HG03280 (cell line): Measurements from ENCODE around the gene TNRC18.

Source experiments
- ATAC-seq: cut with Tn5 transposase; IDR thresholded peaks from one replicate; pipeline ENCODE4 v1.9.1; 2021; ENCODE audit warnings: mild to moderate bottlenecking, moderate library complexity; ENCODE audit not compliant: unreplicated experiment

The TNRC18 gene

DNA sequence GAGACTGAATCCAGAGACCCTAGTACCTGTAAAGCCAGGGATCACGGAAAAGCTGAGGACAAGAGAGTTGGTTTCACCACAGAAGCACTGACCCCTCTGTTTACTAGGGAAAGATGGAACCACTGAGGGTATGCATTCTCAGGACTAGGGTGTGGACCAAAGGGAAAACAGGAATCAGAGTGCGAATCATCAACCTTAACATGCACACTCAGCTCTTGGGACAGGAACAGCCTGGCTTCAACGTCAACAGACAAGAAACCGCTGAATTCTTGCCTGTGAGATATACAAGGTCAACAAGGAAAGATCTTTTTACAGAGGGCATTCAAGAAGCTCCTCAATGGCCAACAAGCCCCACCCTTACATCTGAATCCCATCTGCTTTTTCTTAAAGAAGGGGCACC lies 14.9 kb downstream of the TNRC18 start:
- no peak for ATAC-seq

DNA sequence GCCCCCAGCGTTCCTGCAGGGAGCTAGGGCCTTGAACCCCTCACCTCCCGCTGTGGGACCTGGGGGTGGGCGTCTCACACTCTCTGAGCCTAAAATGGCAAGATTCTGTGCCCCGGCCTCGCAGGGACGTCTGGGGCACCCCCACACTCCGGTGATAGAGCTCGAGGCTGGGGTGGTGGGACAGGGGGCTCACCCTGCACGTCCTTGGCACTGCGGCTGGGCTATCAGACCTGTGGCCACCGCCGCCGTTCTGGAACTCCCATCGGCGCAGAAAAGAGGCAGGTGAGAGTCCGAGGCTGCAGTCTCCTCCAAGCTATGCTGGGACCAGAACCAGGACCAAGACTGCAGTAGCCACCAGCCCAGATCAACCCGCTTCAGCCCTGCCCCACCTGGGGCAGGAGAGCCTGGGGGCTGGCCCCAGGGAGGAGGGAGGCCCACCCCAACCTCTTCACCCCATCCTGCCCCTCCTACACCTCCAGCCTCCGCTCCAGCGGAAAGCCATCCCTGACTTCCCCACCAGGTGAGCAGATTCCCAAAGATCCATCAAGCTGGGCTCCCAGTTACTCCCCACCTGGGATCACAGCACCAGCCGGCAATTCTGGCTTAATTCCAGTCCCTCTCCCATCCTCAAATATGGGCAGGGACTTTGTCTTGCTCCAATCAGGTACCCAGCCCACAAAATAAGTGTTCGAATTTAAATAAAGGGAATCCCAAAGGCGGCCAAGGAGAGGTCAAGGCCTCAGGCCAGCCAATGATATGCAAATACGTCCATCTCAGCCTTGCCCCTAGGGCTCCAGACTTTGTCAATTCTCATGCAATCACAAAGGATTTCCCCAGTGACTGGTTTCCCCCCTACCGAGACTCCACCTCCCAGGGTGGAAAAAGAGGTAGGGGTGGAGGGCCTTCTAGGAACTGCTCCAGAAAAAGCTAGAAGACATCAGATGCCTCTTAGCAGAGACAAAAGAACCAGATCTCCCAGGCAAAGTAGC lies 16.4 kb downstream of the TNRC18 start:
- ATAC-seq: no peak

DNA sequence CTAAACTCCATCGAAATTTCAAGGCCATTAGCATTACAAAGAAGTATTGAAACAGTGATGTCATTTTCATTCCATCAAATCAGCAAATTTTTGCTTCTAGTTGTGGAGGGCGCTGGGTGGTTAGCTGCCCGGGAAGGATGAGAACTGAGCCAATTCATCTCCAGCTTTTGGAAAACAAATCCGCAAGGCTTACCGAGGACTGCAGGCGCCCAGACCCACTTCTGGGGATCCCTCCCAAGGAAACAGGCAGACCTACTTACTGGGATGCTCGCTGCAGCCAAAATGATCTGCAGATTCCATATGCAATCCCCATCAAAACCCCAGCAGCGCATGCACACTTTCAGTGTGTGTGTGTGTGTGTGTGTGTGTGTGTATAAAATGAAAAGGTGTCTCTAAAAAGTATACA lies 19.2 kb downstream of the TNRC18 start:
- no peak for ATAC-seq

DNA sequence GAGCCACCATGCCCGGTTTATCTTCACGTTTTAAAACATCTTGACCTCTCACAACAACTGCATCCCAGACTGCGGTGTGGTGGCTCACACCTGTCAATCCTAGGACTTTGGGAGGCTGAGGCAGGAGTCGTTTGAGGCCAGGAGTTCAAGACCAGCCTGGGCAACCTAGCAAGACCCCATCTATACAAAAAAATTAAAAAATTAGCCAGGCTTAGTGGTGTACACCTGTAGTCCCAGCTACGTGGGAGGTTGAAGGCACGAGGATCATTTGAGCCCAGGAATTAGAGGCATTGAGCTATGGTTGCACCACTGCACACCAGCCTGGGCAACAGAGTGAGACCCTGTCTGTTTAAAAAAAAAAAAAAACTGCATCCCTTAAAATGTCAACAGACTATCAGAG lies 20.2 kb downstream of the TNRC18 start:
- no peak for ATAC-seq

DNA sequence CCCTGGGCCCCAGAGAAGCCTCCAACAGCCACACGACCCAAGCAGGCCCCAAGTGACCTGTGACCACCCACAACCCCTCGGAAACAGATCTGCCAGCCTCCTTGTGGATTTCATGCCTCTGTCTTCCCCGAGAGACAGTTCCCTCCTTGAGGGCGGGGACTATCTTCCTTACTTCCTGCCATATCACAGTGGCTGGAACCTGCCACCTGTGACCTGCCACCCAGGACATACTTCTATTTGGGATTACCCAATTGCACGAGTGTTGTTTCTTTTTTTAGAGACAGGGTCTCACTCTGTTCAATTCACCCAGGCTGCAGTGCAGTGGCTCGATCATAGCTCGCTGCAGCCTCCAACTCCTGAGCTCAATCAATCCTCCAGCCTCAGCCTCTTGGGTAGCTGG lies 25.9 kb downstream of the TNRC18 start:
- no peak for ATAC-seq

DNA sequence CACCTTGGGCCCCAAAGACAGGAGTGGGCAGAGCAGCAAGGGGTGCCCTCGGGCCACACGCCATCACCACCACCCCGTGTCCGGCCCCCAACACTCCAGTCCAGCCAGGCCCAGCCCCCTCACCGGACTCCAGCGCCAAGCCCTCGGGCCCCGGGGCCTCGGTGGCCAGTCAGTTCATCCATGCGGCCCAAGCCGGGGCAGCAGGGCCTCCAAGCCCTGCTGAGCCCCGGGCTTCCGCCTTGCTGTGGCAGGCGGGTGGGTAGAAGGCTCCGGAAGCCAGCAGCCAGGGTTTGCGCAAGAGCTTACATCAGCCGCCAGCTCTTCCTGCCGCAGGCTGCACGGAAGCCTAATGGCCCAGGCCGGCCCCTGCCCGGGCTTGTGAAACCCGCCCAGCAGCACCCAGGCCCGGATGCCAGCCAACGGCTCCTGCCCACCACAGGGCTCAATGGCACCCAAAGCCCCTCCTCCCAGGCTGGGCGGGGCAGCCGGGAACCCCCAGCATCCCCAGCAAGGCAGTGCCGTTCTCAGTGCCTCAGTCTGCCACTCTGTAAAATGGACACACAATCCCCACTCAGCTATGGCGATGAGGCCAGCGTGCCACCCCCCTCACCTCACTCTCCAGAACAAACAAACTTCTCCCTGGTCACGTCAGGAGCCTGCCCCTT lies 26.5 kb downstream of the TNRC18 start:
- peak; percentile 79 for ATAC-seq

DNA sequence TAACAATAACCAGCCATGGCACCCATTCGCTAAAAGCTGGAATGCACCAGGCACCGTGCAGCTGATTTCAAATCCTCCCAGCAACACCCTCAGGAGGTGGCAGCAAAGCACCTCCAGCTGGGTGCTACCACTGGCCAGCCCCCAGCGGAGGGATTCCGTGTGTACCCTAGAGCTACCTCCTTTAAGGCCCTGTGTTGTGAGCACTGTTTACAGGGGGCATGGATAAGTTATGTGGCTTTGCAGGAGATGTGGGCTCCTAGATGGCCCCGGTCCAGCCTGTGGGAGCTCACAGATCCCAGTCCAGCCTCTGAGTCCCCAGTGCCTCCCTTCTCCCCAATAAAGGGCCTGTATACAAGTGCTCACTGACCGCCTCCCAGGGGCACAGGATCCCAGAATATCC lies 27.1 kb downstream of the TNRC18 start:
- ATAC-seq: peak; percentile 43

DNA sequence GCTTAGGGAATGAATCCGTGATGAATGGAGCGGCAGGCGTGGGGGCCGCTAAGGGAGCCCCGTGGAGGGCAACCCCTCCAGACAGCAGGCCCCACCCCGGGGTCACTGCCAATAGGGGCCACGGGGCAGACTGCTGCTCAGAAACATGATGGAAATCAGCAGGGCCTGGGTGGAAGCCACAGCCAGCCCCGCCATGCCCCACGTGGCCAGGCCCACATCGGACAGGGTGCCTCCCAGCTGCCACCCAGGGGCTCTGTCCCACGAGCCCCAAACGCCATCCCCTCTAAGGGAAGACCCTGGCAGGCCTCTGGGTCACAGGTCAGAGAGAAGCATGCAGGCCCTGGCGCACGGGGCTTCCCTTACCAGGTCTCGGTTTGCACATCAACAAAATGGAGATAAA lies 28.4 kb downstream of the TNRC18 start:
- no peak for ATAC-seq

DNA sequence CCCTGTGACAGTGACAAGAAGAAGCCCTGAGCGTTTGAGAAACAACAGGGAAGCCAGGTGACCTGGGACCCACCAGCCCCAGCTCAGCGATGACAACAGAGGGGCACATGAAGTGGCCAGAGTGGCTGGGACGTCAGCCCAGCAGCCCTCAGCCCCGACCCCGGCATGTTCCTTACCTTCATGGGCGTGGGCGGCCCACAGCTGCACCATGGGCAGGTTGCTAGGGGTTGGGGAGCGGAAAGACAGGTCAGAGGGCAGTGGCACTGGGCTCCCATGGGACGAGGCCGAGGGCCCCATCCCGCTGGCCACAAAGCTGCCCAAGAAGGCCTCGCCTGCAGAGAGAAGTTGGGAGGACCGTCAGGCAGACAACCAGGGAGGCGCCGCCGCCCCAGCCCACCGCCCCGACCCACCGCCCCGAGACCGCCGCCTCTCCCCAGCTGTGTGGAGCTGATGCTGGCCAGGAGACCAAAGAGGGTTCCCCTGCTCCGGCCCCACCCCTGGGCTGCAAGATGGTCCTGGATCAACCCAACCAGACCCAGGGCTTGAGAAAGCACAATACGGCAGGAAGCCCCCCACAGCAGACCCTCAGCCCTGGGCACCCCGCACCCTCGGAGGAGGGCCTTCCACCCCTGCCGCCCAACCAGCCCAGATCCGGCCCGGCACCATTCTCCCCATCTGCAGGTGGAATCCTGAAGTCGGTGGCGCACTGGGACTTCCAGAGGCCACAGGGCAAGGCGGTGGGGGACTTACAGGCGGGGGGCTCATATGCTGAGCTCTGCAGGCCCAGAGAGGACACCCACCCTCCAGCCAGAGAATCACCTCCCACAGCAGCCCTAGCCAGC lies 29.1 kb downstream of the TNRC18 start:
- no peak for ATAC-seq

DNA sequence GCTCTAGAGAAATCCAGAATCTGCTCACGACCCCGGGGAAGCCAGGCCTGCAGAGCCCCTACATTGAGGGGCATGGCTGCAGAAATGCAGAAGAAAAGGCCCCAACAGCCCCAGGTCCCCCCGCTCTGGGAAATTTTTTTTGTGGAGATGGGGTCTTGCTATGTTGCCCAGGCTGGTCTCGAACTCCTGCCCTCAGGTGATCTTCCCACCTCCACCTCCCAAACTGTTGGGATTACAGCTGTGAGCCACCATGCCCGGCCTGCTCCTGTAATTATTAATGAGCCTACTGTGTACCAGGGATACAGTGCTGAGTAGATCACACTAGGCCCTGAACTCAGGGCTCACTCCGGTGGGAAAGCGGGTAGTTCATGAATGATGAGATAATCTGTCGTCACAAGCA lies 29.9 kb downstream of the TNRC18 start:
- ATAC-seq: no peak

DNA sequence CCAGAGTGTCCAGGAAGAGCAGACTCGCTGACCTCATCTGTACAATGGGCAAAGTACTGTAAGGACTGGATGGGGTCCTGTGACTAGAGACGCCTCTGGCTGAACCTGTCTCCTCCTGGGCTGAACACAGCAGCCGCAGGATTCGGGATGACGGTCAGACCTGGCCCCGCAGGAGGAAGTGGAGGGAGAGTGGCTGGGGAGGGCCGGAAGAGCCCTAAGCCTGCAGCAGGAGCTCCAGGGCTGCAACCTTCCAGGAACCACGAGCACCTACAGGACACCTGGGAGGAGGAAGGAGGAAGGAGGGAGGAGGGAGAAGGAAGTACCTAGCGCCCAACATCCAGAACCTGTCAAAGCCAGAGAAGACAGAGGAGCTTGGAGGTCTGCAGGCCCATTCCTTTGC lies 30.3 kb downstream of the TNRC18 start:
- ATAC-seq: no peak

DNA sequence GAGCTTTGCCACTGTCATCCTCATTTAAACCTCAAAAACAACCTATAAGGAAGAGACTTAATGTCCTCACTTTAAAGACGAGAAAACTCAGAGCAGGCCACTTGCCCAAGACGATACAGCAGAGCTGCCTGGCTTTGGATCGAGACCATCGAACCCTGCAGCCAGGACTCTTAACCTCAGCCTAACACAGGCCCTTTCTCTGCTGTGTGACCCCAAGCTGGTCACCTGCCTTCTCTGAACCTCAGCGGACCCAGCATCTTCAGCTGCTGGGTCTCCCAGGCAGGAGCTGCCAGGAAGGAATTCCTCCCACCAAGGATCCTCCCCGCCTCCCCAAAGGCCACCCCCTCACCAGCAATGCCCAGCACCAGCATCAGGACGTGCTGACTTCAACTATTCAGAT lies 32.7 kb downstream of the TNRC18 start:
- ATAC-seq: no peak

DNA sequence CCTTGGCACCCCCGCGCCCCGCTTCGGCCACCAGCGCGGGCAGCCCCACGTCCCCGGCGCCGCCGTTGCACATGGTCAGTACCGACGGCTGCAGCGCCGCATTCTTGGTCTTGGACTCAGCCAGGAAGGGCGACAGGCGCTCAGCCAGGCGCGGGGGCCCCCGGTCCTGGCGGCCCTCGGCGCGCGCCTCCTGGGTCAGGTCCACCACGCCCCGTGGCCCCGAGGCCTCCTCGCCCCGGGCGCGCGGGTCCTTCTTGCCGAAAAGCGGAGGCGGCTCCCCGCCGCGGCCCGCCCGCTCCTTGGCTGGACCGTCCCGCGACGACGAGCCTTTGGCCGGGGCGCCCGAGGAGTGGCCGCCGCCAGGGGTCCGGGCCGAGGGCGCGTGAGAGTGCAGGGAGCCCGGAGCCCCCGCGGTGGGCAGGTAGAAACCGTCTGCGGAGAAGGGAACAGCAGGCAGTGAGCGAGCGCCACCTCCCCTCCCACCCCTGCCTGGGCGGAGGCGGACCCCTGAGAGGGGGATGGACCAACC lies 34.7 kb downstream of the TNRC18 start:
- no peak for ATAC-seq

DNA sequence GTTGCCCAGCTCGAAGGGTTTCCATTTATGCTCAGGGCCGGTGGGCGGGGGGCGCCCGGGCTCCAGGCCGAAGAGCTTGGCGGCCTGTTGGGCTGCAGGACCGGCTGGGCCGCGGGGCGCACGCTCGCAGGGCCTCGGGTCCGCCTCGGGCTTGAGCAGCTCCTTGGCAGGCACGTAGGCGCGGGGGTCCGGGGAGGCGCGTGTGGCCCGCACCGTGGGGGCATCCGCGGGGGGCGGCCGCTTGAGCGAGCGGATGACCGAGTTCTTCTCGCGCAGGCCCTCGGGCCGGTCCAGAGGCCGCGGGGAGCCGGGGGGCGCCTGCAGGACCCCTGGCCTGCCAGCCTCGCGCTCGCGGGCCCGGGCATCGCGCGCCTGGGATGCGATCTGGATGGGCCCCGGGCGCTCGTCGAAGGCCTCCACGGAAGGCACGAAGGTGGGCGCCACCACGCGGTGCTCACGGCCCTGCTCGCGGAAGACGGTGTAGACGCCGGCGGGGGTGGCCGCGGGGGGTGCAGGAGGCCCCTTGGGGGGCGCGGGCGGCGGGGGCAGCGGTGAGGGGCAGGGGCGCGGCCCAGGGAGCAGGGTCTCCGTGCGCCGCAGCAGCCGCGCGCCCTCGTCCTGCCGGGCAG lies 35.2 kb downstream of the TNRC18 start:
- ATAC-seq: no peak

DNA sequence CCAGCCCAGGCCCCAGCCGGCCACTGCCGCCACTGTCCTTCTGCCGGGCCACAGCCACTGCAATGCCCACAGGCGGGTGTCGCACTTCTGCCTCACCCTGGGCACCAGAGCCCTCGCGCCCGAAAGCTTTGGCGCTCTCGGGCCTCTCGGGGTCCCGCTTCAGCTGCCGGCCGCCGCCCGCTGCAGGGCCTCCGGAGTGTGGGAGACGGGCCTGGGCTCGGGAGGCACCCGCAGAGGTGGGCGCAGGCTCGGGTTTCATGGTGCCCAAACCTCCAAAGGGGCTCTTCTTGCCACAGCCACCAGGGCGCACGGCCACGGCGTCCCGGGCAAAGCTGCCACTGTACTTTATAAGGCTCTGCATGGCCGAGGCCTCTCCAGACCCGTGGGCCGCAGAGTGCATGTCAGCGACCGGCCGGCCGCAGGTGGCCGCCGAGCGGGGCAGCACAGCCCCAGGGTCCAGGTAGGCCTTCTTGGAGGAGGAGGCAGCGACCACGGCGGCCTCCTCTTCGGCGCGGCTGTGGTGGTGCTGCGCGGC lies 35.9 kb downstream of the TNRC18 start:
- no peak for ATAC-seq

DNA sequence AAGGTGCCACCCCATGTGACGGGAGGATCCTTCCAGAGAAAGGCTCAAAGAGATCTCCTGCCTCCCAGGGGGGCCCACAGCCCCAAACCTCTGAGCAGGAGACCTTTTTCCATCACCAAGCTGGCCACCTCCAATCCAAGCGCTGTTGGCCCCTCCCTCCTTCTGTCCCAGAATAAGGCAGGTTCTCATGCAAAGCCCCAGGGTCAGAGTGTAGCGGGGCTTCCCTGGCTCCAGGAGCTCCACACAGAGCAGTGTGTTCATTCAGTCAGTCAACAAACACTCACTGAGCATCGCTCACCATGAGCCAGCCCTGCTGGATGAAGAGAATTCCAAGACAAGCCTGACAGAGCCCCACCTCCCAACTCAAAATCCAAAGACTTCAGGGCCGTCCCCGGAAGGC lies 39.0 kb downstream of the TNRC18 start:
- no peak for ATAC-seq

DNA sequence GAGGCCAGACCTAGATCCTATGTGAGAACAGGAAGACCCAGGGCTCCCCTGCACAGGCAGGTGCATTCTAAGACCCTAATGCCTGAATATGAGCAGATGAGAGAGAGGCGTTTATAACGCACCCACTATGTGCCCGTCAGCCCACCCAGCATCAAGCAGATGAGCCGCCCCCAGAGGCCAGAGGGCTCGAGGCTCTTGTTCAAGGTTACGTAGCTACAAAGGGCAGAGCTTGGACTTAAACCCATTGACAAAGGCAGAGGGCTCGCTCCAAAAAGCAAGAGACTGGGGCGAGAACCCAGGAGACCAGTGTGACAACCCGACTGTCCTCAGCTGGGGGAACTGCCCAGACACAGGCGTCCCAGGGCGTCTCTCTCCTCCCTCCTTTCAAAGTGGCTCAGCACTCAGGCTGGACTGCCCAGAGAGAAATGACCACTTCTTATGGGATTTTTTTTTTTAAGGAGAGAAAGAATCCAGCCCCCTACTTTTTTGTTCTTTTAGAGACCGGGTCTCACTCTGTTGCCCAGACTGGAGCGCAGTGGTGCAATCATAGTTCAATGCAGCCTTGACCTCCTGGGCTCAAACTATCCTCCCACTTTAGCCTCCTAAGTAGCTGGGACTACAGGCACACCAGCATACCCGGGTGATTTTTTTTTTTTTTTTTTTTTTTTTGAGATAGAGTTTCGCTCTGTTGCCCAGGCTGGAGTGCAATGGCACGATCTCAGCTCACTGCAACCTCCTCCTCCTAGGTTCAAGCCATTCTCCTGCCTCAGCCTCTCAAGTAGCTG lies 40.1 kb downstream of the TNRC18 start:
- ATAC-seq: no peak

DNA sequence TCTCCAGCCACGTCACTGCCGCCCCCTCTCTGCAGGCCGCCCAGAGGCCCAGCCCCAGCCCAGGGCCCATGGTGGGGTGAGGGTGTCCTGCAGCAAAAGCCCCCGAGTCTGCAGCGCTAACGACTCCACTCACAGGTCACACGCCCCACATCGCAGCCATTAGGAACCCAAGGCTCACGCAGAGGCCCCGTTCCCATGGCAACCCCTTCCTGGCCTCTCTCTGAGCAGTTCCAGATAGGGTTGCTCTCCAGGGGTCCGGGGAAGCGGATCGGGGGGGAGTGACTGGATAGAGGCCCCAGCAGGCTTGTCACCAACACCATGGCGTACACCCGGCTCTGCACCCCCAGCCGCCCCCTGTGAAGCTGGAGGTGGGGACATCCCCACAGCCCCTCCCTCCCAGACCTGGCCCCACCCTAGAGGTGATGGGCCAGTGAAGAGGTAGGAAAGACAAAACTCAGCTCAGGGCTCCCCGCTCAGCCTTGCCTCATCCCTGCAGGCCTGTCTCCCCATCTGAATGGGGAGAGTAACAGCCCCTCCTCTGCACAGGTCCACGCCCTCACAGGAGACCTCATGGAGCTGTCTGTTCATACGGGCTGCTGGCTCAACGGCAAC lies 41.2 kb downstream of the TNRC18 start:
- ATAC-seq: no peak

DNA sequence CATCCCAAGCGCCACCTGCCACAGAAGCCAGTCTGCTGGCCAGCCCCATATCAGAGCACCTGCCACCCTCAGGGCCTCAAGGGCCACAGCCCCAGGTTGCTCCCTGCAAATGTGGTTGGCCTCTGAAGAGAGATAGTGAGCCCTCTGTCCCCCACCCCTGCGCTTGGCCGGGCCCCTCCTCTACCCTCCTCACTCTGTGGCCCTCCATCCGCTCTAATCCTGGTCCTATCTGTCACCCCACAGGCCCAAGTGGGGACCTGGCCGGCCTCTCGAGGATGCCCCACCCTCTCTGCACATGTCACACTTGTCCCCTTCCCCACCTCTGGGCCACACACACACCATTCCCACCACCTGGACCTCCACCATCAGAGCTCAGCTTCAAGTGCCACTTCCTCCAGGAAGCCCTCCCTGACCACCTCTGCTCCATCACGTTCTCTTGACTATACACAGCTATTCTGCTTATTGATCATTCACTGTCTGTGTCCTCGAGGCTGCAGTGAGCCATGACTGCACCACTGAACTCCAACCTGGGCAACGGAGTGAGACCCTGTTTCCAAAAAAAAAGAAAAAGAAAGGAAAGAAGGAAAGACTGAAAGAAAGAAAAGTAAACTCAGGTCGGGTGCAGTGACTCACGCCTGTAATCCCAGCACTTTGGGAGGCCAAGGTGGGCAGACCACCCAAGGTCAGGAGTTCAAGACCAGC lies 42.4 kb downstream of the TNRC18 start:
- ATAC-seq: no peak
